Glutamatergic neuron (in vitro differentiated cells): Measurements from ENCODE around the gene FSCN2. TPM values are rescaled to one million over a fixed set of nuclear protein-coding genes. Genes with fewer than 3 reads are reported as not detected.

Experiments used
- DNase-seq: peaks from one replicate; pipeline ENCODE4 v3.0.0; 2022
- H3K27ac Mint-ChIP-seq: one replicate; pipeline ENCODE4 v1.8.0; 2020; ENCODE audit warnings: mild to moderate bottlenecking, mixed read lengths, inconsistent platforms; ENCODE audit not compliant: unreplicated experiment
- H3K27me3 Mint-ChIP-seq: one replicate; pipeline ENCODE4 v1.8.0; 2020; ENCODE audit warnings: mild to moderate bottlenecking, moderate library complexity, mixed read lengths, inconsistent platforms; ENCODE audit not compliant: unreplicated experiment
- H3K36me3 Mint-ChIP-seq: one replicate; pipeline ENCODE4 v1.8.0; 2020; ENCODE audit warnings: mild to moderate bottlenecking, mixed read lengths, inconsistent platforms; ENCODE audit not compliant: unreplicated experiment
- H3K4me1 Mint-ChIP-seq: one replicate; pipeline ENCODE4 v1.8.0; 2020; ENCODE audit warnings: mild to moderate bottlenecking, low read depth, mixed read lengths, inconsistent platforms; ENCODE audit not compliant: unreplicated experiment
- H3K4me3 Mint-ChIP-seq: one replicate; pipeline ENCODE4 v1.8.0; 2020; ENCODE audit warnings: mild to moderate bottlenecking, mixed read lengths, inconsistent platforms; ENCODE audit not compliant: unreplicated experiment
- H3K9me3 Mint-ChIP-seq: one replicate; pipeline ENCODE4 v1.8.0; 2020; ENCODE audit warnings: mild to moderate bottlenecking, moderate library complexity, mixed read lengths, inconsistent platforms; ENCODE audit not compliant: unreplicated experiment
- CTCF ChIP-seq: fragments of 200-600 bp; sonication (generic); IDR thresholded peaks from one replicate; pipeline ENCODE4 v1.5.0; 2021; ENCODE audit not compliant: partially characterized antibody, unreplicated experiment
- total RNA-seq: library from RNA; stranded (reverse); fragmentation: NEBNext Ultra II Directional; extraction: Animal tissue kit (Norgen Biotek cat#: 25700); gene quantifications from one replicate; pipeline ENCODE4 v1.2.1, GENCODE V29; 2021; ENCODE audit not compliant: unreplicated experiment

The FSCN2 gene
- total RNA-seq, 1 donor from 2014 or later: 6.1 TPM

GRCh38 chr17:81494626-81495377 lies 33.4 kb upstream of the FSCN2 start:
- Mint-ChIP-seq H3K4me3 (peak overlapping the region; percentile 42), H3K27me3 (peaks cover 10% of the 10 kb centered on the region), H3K27ac (peak overlapping the region; percentile 86), H3K4me1 (peaks cover 26% of the 10 kb centered on the region), H3K9me3 (peaks cover 9% of the 10 kb centered on the region), H3K36me3 (no peaks in the 10 kb centered on the region)
- DNase-seq: no peak
- TF ChIP-seq CTCF: no peak

DNA sequence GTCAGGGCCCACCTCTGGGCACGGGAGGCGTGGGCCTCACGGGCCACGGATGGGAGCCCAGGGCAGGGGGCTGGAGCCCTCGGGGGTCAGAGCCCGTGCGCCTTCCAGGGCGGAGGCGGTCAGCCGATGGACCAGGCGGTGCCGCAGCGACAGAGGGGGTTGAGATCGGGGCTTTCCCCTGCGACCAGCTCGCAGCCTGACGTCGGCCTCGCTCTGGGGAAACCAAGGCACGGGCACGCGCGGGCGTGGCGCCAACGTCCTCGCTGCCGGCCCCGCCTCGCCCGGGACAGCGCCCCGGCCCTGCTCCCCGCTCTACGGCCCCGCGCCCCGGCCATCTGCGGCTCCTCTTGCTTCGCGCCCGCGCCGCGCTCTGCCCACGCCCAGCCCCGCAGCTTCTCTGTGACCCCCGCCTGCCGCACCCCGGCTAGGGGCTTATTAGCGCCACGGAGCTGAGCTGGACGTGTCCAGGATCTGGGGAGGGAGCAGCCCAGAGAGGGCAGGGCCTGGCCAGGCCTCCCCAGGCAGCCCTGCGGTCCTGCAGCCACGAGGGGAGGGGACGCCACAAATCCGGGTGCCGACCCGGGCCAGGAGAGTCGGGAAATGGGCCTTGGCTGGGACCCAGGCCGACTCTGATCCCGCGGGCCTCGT lies 29.1 kb upstream of the FSCN2 start:
- H3K36me3 Mint-ChIP-seq: no peaks in the 10 kb centered on the region
- H3K9me3 Mint-ChIP-seq: peaks cover 6% of the 10 kb centered on the region
- TF ChIP-seq CTCF: no peak
- H3K27me3 Mint-ChIP-seq: peaks cover 6% of the 10 kb centered on the region
- no peak for DNase-seq
- H3K4me1 Mint-ChIP-seq: peaks cover 10% of the 10 kb centered on the region
- H3K27ac Mint-ChIP-seq: no peak overlapping the region
- no peak overlapping the region for H3K4me3 Mint-ChIP-seq

GRCh38 chr17:81499601-81499970 lies 28.6 kb upstream of the FSCN2 start:
- H3K4me3 Mint-ChIP-seq: no peak overlapping the region
- peaks cover 6% of the 10 kb centered on the region for H3K4me1 Mint-ChIP-seq
- peaks cover 6% of the 10 kb centered on the region for H3K9me3 Mint-ChIP-seq
- no peaks in the 10 kb centered on the region for H3K36me3 Mint-ChIP-seq
- no peak for TF ChIP-seq CTCF
- no peak overlapping the region for H3K27ac Mint-ChIP-seq
- peaks cover 3% of the 10 kb centered on the region for H3K27me3 Mint-ChIP-seq
- no peak for DNase-seq

GRCh38 chr17:81500047-81500446 lies 28.1 kb upstream of the FSCN2 start:
- TF ChIP-seq CTCF: no peak
- Mint-ChIP-seq H3K27ac (no peak overlapping the region), H3K27me3 (no peaks in the 10 kb centered on the region), H3K4me1 (peaks cover 1% of the 10 kb centered on the region), H3K36me3 (no peaks in the 10 kb centered on the region), H3K4me3 (no peak overlapping the region), H3K9me3 (peaks cover 2% of the 10 kb centered on the region)
- no peak for DNase-seq

GRCh38 chr17:81502471-81503017 lies 25.6 kb upstream of the FSCN2 start:
- no peaks in the 10 kb centered on the region for H3K4me1 Mint-ChIP-seq
- DNase-seq: no peak
- TF ChIP-seq CTCF: no peak
- H3K36me3 Mint-ChIP-seq: no peaks in the 10 kb centered on the region
- H3K27me3 Mint-ChIP-seq: no peaks in the 10 kb centered on the region
- peaks cover 2% of the 10 kb centered on the region for H3K9me3 Mint-ChIP-seq
- no peak overlapping the region for H3K4me3 Mint-ChIP-seq
- no peak overlapping the region for H3K27ac Mint-ChIP-seq
